Islet of Langerhans (tissue), 1 donor: ENCODE data around the gene TRIM43.
"Not testable (repeated sequence)": the region's sequence is repeated elsewhere in the genome, so short reads cannot be mapped to it uniquely, and the experiment has no call there.

Source experiments
- FAIRE-seq: peaks from one replicate; lab custom pipeline; 2011; peaks lifted over from hg19 to GRCh38; lab: Jason Lieb, UNC

TRIM43 gene

GRCh38 chr2:95591701-95592100 lies at the start of gene TRIM43:
TSS of gene TRIM43 (plus strand) at chr2:95592001. CDS start at chr2:95594024, 2,023 bp downstream.
- FAIRE-seq = not testable (repeated sequence)

DNA sequence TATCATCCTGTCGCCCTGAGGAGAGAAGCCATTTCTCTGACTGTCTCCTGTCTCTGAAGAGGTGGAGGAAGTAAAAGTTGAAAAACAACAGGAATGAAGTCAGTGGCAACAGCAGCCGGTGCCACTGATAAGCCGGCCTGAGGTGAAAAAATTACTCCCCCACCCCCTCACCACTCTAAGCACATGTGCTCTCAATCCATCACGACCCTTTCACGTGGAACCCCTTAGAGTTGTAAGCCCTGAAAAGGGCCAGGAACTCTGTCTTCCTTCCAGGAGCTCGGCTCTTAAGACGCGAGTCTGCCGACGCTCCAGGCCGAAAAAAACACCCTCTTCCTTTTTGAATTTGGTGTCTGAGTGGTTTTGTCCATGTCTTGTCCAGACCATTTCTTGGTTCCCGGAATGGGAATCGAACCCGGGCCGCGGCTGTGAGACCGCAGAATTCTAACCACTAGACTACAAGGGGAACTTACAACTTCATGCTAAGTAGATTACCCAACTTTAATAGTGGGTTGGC lies 40.7 kb upstream of the TRIM43 start:
- no peak for FAIRE-seq

DNA sequence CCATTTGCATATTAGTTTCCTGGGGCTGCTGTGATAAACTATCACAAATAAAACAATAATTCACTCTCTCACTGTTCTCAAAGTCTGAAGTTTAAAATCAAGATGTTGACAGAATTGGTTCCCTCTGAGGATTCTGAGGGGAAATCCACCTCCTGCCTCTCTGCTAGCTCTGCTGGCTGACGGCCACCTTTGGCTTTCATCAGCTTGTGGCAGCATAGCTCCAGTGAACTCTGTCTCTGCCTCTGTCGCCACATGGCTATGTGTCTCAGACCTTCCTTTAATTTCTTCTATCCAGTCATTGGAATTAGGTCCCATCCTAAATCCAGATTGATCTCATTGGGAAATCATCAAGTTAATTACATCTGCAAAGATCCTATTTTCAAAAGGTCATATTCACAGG lies 38.9 kb upstream of the TRIM43 start:
- FAIRE-seq = no peak

- FAIRE-seq = no peak
Observed at GRCh38 chr2:95569170-95569569, 22.6 kb upstream of the TRIM43 start.

DNA sequence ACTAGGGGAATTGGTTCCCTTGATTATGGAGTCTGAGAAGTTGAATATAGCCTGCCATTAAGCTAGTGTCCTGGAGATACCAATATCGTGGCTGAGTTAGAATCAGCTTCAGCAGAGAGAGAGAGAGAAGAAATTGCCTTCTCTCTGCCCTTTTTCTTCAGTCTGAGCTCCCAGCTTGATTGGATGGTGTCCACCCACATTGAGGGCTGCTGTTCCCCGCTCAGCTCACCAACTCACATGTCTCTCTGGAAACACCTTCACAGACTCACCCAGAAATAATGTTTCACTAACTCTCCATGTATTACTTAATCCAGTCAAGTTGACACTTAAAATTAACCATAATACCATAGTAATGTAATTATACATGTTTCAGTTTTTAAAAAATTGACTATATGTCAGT lies 17.9 kb upstream of the TRIM43 start:
- no peak for FAIRE-seq

- no peak for FAIRE-seq
Observed at GRCh38 chr2:95574506-95574905, 17.3 kb upstream of the TRIM43 start.

GRCh38 chr2:95575857-95576256 lies 15.9 kb upstream of the TRIM43 start:
- no peak for FAIRE-seq

GRCh38 chr2:95578539-95578938 lies 13.3 kb upstream of the TRIM43 start:
- no peak for FAIRE-seq

DNA sequence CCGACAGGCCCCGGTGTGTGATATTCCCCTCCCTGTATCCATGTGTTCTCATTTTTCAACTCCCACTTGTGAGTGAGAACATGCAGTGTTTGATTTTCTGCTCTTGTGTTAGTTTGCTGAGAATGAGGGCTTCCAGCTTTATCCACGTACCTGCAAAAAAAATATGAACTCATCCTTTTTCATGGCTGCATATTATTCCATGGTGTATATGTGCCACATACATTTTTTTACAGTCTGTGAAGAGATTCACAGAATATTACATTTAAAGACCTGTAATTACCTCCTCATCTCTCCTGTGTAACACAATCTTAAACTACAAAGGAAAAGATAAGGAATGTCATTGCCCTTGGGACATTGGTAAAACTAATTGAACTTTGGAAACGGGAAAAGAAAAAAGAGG lies 8.3 kb upstream of the TRIM43 start:
- FAIRE-seq = not testable (repeated sequence)

DNA sequence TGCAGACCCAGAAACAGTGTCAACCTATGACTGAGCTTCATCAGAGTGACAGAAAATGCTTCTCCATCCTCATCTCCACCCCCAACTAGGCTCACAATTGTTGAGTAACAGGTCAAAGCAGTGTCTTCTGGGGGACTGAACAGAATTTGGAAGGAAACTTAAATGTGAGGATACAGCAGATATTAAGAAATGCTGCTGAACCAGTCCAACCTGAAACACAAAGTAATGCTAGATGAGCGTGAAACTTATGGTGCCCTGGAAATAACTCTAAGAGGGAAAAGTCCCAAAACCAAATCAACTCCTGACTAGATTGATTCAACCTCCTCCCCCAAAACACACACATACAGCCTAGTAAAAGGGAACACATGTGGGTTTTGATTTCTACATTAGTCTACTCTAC lies 7.5 kb upstream of the TRIM43 start:
- FAIRE-seq = not testable (repeated sequence)

GRCh38 chr2:95589777-95590536 lies 1.8 kb upstream of the TRIM43 start:
- not testable (repeated sequence) for FAIRE-seq

- FAIRE-seq = not testable (repeated sequence)
Observed at GRCh38 chr2:95592973-95593372, 1.2 kb downstream of the TRIM43 start.

DNA sequence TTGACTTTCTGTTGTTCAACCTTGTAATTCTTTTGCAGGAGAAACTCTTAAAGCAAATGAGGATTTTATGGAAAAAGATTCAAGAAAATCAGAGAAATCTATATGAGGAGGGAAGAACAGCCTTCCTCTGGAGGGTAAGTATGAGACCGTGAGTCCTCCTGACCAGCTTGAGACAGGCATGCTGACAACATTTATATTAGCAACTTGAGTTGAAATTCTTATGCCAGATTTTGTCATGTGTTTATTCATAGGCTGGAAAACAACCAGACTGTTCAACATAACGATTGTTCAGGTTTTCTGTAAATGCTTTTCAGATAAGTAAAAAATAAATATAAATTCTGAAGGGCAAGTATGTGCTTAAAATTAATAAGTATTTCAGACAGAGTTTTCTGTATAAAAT lies 3.2 kb downstream of the TRIM43 start:
- FAIRE-seq = not testable (repeated sequence)

- not testable (repeated sequence) for FAIRE-seq
Observed at GRCh38 chr2:95601301-95601700, 9.5 kb downstream of the TRIM43 start.

DNA sequence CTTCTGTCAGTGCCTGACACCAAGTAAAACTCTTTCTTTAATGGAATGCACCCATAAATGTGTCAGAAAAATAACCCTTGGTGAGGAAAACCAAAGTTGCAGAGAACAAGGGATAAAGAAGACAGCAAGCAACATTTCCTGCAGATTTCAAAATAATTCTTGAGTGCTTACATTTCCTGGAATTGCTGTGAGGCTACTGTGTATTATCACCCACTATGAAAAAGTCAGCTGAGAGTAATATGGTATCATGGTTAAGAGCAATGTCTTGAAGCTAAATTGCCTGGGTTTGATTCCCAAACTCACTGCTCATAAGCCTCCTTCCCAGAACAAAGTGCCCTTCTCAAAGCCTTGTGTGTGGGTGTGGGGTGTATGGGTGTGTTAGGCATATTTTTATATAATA lies 10.3 kb downstream of the TRIM43 start:
- not testable (repeated sequence) for FAIRE-seq

DNA sequence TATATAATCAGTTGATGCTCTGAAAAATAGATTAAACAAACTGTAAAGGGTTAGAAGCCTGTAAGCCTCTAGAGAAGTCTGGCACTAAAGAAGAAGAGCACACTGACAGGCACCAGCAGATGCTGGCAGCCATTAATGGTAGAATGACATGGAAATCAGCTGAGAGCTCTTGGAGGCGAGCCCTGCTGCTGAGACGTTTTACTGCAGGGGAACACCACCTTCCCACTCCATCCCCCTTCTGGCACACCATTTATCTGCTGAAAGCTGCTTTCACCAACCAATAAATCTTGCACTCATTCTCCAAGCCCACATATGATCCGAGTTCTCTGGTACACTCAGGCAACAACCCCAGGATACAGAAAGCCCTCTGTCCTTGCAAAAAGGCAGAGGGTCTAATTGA lies 16.6 kb downstream of the TRIM43 start:
- FAIRE-seq = not testable (repeated sequence)

DNA sequence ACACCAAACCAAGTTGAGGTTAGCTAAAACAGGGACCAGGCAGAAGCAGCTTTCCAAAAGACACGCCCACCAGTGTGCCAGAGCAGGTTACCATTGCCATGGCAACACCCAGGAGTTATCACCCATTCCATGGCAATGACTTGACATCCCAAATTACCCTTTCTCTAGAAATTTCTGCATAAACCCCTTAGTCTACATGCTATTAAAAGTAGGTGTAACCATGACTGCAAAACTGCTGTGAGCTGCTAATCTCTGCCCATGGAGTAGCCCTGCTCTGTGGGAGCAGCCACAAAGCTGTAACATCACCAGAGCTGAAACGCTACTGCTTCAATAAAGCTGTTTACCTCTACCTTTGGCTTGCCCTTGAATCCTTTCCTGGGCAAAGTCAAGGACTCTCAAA lies 18.0 kb downstream of the TRIM43 start:
- not testable (repeated sequence) for FAIRE-seq

DNA sequence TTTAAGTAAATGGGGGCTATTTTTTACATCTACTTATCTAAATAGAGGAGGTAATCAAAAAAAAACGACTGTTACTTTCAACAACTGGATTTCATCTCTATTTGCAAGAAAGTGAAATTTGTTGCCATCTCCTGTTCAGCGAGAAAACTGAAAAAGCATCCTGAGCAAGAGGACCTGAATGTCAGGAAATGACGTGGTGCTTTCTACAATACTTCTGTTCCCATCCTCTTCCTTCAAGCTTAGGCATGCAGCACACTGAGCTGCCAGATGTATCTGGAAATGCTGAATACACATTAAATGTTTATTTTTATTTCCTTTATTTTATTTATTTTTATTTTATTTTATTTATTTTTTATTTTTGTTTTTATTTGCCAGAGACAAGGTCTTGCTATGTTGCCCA lies 21.2 kb downstream of the TRIM43 start:
- not testable (repeated sequence) for FAIRE-seq

- FAIRE-seq = not testable (repeated sequence)
Observed at GRCh38 chr2:95622728-95623127, 30.9 kb downstream of the TRIM43 start.

GRCh38 chr2:95630987-95631386 lies 39.2 kb downstream of the TRIM43 start:
- FAIRE-seq = not testable (repeated sequence)

DNA sequence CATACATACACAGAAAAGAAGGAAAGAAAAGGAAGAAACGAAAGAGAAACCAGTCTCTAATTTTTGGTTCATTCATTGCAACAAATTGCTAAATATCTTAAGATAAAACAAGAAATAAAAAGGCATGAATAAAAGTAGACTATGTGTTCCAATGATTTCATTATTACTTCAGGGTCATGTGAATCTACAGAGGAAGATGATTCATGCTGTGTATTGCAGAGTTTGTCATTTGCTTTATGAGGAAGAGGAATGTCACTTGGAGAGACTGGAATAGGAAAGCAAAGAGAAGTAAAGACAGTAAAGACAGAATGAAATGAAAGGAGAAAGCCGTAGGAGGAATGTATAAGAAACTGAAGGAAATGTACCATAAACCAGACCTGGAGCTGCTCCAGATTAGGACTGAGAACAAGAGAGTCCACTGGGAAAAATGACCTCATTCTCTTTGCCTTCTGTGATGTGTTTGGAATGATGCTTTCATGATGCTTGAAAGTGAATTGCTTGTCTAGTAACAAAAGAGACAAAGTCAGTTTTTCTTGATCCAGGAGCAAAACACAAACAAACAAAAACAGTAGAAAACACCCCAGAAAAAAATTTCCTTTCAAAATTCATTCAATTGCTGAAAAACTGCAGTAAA lies 41.9 kb downstream of the TRIM43 start:
- FAIRE-seq = not testable (repeated sequence)

DNA sequence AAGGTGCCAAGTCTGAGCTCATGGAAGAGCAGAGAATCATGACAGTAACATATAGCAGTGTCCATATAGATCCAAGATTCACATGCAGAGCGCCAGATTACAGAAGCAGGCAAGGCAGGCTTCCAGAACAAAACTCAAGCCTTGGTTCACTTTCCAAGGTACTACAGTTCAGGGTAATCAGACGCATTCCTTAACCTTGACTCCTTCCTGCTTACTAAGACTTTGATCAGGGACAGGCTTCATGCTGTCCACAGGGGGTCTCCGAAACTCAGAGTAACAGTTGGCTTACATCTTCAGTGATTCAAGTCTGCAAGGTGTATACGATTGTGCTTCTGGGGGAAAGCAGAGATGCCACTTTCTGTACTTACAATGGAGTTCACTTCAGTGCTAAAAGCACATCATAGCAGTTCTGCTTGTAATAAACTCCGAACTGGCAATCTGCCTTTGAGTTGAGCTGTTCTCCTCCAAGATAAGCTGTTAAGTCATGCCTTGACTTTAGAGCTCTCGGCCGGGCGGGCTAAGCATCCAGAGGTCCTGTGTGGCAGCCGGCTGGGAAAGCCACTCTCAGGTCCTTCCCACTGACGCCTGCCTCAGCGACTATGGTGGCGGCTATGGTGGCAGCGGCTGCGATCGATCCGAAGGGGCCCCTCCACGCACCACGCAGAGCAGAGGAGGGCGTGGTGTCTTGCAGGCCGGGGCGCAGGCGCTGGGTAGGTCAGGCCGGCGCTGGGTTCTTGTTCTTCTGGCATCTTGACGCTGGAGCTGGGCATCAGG lies 48.9 kb downstream of the TRIM43 start:
- FAIRE-seq = not testable (repeated sequence)

- FAIRE-seq = not testable (repeated sequence)
Observed at GRCh38 chr2:95641289-95641575, 49.4 kb downstream of the TRIM43 start.
